Natural killer cell (primary cell): ENCODE measurements around the gene LLGL2. TPM values are rescaled to one million over a fixed set of nuclear protein-coding genes. Genes with fewer than 3 reads are reported as not detected.

Experiments used
- ATAC-seq, 3 donors: fragments of 150-1000 bp in 2 of 3; fragments of 200-7000 bp in 1 of 3; cut with Tn5 transposase; 1 replicate in 1 of 3; 2 replicates in 2 of 3; pipeline ENCODE4 v1.10.0; 2021; ENCODE audit warnings: mild to moderate bottlenecking in 2 of 3, moderate library complexity in 2 of 3
- DNase-seq, 2 donors: peaks; one replicate each; pipeline versions ENCODE4 v3.0.0 to v3.0.0-alpha.2; 2013 to 2021; ENCODE audit warnings: mixed read lengths in 1 of 2
- H3K27ac ChIP-seq: one replicate; pipeline ENCODE4 v1.5.1; 2013; ENCODE audit warnings: mild to moderate bottlenecking, low read length
- H3K27me3 ChIP-seq: one replicate; pipeline ENCODE4 v1.6.1; 2013; ENCODE audit warnings: low read length; ENCODE audit not compliant: control insufficient read depth, insufficient read depth
- H3K36me3 ChIP-seq: one replicate; pipeline ENCODE4 v1.6.1; 2013; ENCODE audit warnings: low read length; ENCODE audit not compliant: control insufficient read depth, insufficient read depth
- H3K4me1 ChIP-seq: one replicate; pipeline ENCODE4 v1.6.1; 2013; ENCODE audit warnings: low read length; ENCODE audit not compliant: control insufficient read depth, insufficient read depth
- H3K4me3 ChIP-seq: one replicate; pipeline ENCODE4 v1.5.1; 2013; ENCODE audit warnings: low read length
- H3K9me3 ChIP-seq: one replicate; pipeline ENCODE4 v1.6.1; 2013; ENCODE audit warnings: low read length; ENCODE audit not compliant: control insufficient read depth, insufficient read depth
- H3K27ac Mint-ChIP-seq, 2 donors: one replicate each; pipeline ENCODE4 v1.8.0; 2022; ENCODE audit warnings: mild to moderate bottlenecking in 2 of 2, mixed read lengths in 2 of 2, moderate library complexity in 1 of 2
- H3K27me3 Mint-ChIP-seq, 2 donors: one replicate each; pipeline ENCODE4 v1.8.0; 2022; ENCODE audit warnings: low read depth in 2 of 2, mixed read lengths in 2 of 2
- H3K36me3 Mint-ChIP-seq: one replicate; pipeline ENCODE4 v1.8.0; 2022; ENCODE audit warnings: mixed read lengths
- H3K4me1 Mint-ChIP-seq, 2 donors: one replicate each; pipeline ENCODE4 v1.8.0; 2022; ENCODE audit warnings: mixed read lengths in 2 of 2
- H3K4me3 Mint-ChIP-seq: one replicate; pipeline ENCODE4 v1.8.0; 2022; ENCODE audit warnings: mild to moderate bottlenecking, moderate library complexity, mixed read lengths
- H3K9me3 Mint-ChIP-seq, 2 donors: one replicate each; pipeline ENCODE4 v1.8.0; 2022; ENCODE audit warnings: mixed read lengths in 2 of 2
- WGBS: methylation state at CpG from one replicate; pipeline ENCODE4 v1.1.7; 2013; ENCODE audit warnings: missing lambda C conversion rate; ENCODE audit not compliant: insufficient coverage; 5-methylcytosine and 5-hydroxymethylcytosine counted together
- intact Hi-C: fragments of 100-400 bp; cut with micrococcal nuclease; formaldehyde crosslinking; loops from one replicate; pipeline ENCODE4 v1.14.2; 2022
- total RNA-seq, 4 donors: library from RNA; stranded (reverse); fragments of 120-200 nt in 1 of 4; gene quantifications; one replicate each; pipeline versions ENCODE4 v1.2.3 to v1.2.4, GENCODE V29; 2013 to 2022
- TF ChIP-seq, protein P1 (sequence below): fragments of 200-600 bp; IDR thresholded peaks from one replicate; pipeline ENCODE4 v1.8.0; 2022; ENCODE audit warnings: antibody characterized with exemption

LLGL2 gene
- total RNA-seq, 3 donors from 2014 or later (not counting 1 experiment from before 2014, with no cell fraction given), result 229 to 302 (median 244) TPM

DNA sequence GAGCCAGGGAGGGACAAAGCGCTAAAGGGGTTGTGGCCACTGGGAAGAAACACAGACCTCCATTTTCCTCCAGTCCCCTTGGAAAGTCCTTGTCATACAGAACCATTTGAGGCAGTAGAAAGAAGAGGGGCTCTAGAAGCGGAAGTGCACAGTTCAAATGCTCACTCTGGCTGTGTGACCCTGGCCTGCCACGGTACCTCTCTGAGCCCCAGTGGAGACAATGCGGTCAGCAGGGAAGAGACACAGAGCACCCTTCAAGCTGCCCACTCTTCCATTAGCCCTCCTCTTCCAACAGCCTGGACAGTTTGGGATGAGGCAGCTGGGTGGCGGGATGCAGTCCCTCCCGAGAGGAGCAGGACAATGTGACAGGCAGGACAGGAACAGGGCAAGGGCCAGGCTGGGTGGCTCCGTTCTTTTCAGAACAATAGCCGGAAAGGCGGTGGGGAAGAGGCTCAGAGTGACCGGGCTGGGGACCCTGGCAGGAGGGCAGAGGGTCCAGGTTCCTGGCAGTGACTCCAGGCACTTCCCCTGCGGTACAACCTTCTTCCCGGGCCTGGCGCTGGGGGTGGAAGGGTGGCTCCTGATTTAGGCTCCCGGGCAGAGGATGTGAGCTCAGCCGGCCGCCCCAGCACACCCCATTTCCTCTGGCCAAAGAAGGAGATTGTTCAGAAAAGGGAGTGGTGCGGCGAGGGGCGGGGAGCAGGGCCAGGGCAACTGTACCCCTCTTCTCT lies 15.8 kb upstream of the LLGL2 start:
- Mint-ChIP-seq H3K36me3 (no peaks in the 10 kb centered on the region), H3K4me3 (no peak overlapping the region), H3K9me3 (no peaks in the 10 kb centered on the region), H3K27ac (no peak overlapping the region), H3K27me3 (no peaks in the 10 kb centered on the region), H3K4me1 (peaks cover 0 to under 1% of the 10 kb centered on the region in 2 donors)
- ATAC-seq (no peak), DNase-seq (no peak)
- H3K4me1 ChIP-seq, result peaks cover 5% of the 10 kb centered on the region
- no peaks in the 10 kb centered on the region for H3K36me3 ChIP-seq
- 93% methylated on average over 19 of the region's 19 CpGs for WGBS
- no peaks in the 10 kb centered on the region for H3K27me3 ChIP-seq
- TF ChIP-seq, protein P1, sequence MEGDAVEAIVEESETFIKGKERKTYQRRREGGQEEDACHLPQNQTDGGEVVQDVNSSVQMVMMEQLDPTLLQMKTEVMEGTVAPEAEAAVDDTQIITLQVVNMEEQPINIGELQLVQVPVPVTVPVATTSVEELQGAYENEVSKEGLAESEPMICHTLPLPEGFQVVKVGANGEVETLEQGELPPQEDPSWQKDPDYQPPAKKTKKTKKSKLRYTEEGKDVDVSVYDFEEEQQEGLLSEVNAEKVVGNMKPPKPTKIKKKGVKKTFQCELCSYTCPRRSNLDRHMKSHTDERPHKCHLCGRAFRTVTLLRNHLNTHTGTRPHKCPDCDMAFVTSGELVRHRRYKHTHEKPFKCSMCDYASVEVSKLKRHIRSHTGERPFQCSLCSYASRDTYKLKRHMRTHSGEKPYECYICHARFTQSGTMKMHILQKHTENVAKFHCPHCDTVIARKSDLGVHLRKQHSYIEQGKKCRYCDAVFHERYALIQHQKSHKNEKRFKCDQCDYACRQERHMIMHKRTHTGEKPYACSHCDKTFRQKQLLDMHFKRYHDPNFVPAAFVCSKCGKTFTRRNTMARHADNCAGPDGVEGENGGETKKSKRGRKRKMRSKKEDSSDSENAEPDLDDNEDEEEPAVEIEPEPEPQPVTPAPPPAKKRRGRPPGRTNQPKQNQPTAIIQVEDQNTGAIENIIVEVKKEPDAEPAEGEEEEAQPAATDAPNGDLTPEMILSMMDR, result no peak
- H3K27ac ChIP-seq, result no peak overlapping the region
- intact Hi-C loops, result no loop called here
- no peak overlapping the region for H3K4me3 ChIP-seq
- no peaks in the 10 kb centered on the region for H3K9me3 ChIP-seq

DNA sequence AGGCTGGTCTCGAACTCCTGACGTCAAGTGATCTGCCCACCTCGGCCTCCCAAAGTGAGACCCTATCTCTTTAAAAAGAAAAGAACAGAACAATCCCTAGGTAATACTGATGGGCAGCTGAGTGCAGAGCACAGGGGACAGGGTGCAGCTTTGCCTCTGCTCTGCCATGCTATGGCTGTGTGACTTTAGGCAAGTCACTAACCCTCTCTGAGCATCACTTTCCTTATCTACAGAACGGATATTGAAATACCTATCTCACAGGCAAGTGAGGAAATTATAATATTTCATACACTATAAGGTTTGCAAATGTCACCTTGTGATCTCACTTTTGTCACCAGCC lies 14.3 kb upstream of the LLGL2 start:
- Mint-ChIP-seq H3K4me3 (no peak overlapping the region), H3K9me3 (no peaks in the 10 kb centered on the region), H3K27ac (no peak overlapping the region), H3K27me3 (no peaks in the 10 kb centered on the region), H3K4me1 (no peaks in the 10 kb centered on the region), H3K36me3 (no peaks in the 10 kb centered on the region)
- no peak for DNase-seq
- TF ChIP-seq, protein P1, result no peak
- intact Hi-C loops, result no loop called here
- Histone ChIP-seq H3K4me1 (peaks cover 13% of the 10 kb centered on the region), H3K9me3 (no peaks in the 10 kb centered on the region), H3K27ac (no peak overlapping the region), H3K36me3 (no peaks in the 10 kb centered on the region), H3K27me3 (no peaks in the 10 kb centered on the region), H3K4me3 (no peak overlapping the region)
- no peak for ATAC-seq
- WGBS, result 92% methylated on average over 3 of the region's 4 CpGs

DNA sequence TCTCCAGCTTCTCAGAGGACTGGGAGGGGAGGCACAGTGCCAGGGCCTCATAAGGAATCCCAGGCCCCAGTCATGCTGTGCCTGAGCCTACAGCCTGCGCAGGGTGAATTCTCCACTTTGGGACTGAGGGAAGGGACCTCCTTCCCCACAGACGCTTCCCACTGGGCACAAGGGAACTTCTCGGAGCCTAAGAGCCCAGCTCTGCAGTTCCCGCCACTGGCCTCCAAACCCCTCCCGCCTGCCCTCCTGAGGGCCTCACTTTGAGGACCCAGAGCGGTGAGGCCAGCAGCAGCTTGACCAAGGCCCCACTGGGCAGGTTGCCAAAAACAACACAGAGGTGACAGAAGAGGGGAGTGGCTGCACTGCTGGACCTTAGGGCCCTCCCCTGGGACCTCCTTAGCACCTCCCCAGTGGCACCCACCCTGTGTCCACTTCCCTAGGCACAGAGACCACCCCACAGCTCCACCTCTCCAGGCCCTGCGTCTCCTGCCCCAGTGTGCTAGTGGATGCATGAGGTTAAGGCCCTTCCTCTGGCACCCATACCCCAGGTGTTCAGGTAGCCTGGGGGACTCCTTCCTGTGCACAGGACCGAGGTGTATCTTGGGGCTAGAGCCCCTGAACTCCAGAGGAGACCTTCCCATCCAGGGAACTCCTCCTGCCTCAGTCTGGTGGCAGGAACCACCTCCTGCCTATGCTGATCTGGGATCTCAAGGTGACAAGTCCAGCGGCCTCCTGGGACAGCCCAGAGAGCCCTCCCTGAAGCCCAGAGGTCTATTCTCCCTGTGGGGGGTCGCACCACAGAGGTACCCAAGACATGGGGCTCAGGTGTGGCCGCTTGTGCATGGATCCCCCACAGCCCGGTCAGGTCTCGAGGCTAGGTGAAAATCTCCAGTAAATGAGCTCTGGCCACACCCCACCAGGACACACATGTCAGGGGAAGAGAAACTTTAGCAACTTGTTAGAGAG lies 13.6 kb upstream of the LLGL2 start:
- no peak overlapping the region for H3K4me3 ChIP-seq
- Mint-ChIP-seq H3K27me3 (no peaks in the 10 kb centered on the region), H3K36me3 (no peaks in the 10 kb centered on the region), H3K4me1 (peaks cover 0 to under 1% of the 10 kb centered on the region in 2 donors), H3K4me3 (no peak overlapping the region), H3K9me3 (no peaks in the 10 kb centered on the region), H3K27ac (no peak overlapping the region)
- no peak overlapping the region for H3K27ac ChIP-seq
- TF ChIP-seq, protein P1, result no peak
- no peaks in the 10 kb centered on the region for H3K36me3 ChIP-seq
- no peak for ATAC-seq
- H3K9me3 ChIP-seq, result no peaks in the 10 kb centered on the region
- no peaks in the 10 kb centered on the region for H3K27me3 ChIP-seq
- intact Hi-C loops, result no loop called here
- WGBS, result 78% methylated on average over 13 of the region's 13 CpGs
- H3K4me1 ChIP-seq, result peaks cover 13% of the 10 kb centered on the region
- no peak for DNase-seq
